ENCODE results near the gene CXXC5.

DNA sequence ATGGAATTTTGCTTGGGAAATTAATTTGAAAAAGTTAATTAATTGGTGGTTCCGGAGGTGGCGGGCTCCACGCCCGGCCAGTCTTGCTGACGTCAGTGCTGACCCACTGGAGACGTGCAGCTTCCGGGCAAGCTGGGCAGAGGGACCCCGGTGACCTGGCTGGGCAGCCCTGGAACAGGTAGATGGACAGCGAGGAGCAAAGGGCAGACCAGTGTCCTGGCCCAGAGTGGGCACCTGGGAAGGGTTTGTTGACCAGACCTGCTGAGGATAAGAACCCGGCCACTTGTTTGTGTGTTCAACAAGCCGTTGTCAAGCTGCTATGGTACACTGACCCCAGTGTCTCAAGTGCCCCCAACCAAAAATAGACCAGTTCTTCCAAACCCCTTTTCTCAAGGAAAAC is 17.5 kb downstream of the CXXC5 start:
- TF ChIP-seq, protein P1, sequence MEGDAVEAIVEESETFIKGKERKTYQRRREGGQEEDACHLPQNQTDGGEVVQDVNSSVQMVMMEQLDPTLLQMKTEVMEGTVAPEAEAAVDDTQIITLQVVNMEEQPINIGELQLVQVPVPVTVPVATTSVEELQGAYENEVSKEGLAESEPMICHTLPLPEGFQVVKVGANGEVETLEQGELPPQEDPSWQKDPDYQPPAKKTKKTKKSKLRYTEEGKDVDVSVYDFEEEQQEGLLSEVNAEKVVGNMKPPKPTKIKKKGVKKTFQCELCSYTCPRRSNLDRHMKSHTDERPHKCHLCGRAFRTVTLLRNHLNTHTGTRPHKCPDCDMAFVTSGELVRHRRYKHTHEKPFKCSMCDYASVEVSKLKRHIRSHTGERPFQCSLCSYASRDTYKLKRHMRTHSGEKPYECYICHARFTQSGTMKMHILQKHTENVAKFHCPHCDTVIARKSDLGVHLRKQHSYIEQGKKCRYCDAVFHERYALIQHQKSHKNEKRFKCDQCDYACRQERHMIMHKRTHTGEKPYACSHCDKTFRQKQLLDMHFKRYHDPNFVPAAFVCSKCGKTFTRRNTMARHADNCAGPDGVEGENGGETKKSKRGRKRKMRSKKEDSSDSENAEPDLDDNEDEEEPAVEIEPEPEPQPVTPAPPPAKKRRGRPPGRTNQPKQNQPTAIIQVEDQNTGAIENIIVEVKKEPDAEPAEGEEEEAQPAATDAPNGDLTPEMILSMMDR (IDR thresholded peaks at IDR 0.05): no peak
- TF ChIP-seq POLR2AphosphoS5 (IDR thresholded peaks at IDR 0.05): no peak
